H1 (cell line): ENCODE results near the gene WDFY3. TPM values are rescaled to one million over a fixed set of nuclear protein-coding genes. Genes with fewer than 3 reads are reported as not detected.

Experiments used
- BCL11A ChIP-seq, 2 experiments: IDR thresholded peaks; one replicate each; pipeline ENCODE4 v1.6.1; 2011; ENCODE audit warnings: low read depth in 2 of 2, low read length in 2 of 2, mild to moderate bottlenecking in 2 of 2
- HDAC6 ChIP-seq: IDR thresholded peaks from one replicate; pipeline ENCODE4 v1.7.1; 2012; ENCODE audit warnings: low read depth, mild to moderate bottlenecking, inconsistent platforms, low read length, moderate library complexity
- polyA plus RNA-seq, 7 experiments: library from polyadenylated mRNA; depleted of rRNA in 3 of 7; stranded (reverse) in 5 of 7; unstranded in 2 of 7; fragments of >200 nt in 5 of 7; fragments of 200-250 nt in 2 of 7; gene quantifications; 1 replicate in 5 of 7; 2 replicates in 1 of 7; 4 replicates in 1 of 7; pipeline versions ENCODE4 v1.2.1 to v1.2.3, GENCODE V29; 2011 to 2013; ENCODE audit warnings: missing spikeins in 2 of 7, mixed read lengths in 2 of 7
- total RNA-seq: library from RNA; stranded (reverse); fragmentation: NEBNext Ultra II Directional; extraction: Animal tissue kit (Norgen Biotek cat#: 25700); gene quantifications from 2 replicates; pipeline ENCODE4 v1.2.1, GENCODE V29; 2021

WDFY3 gene
- total and polyA plus RNA-seq, 2 of the 8 experiments (the other 6 are each of a cell fraction or from before 2014, with no cell fraction given): 25.6 to 62.4 TPM

- no peak for TF ChIP-seq HDAC6
- TF ChIP-seq BCL11A (IDR thresholded peaks at IDR 0.05; ENCODE audit: low read depth in 2 of 2, low read length in 2 of 2): no peak
These were observed 40.9 kb downstream of the WDFY3 start (continued) for GRCh38 chr4:84925558-84925957.
